Heart left ventricle (tissue), 13 donors: Measurements from ENCODE around the gene SYNDIG1.

ENCODE experiments used
- CTCF ChIP-seq, 12 donors: fragments of 200-600 bp; sonication (generic) in 4 of 12; IDR thresholded peaks; one replicate each; pipeline versions ENCODE4 v1.5.0 to v1.8.0; 2018 to 2022; ENCODE audit warnings: antibody characterized with exemption in 12 of 12, mild to moderate bottlenecking in 5 of 12
- POLR2A ChIP-seq, 2 donors: fragments of 450-650 bp; IDR thresholded peaks; one replicate each; pipeline ENCODE4 v1.6.1; 2017; ENCODE audit warnings: antibody characterized with exemption in 2 of 2, mild to moderate bottlenecking in 2 of 2, moderate library complexity in 2 of 2
- donor health status: ischemic (EF 13 %, LVEDD 7.1; RV severe dilation, severe dysfunction).
- donor health status: DM: no; HTN: yes; CAD: no.
- donor health status: DM: no; HTN: no; CAD: no.
- donor health status: ischemic (EF 25% LVEDD 6.9; RV normal size, moderate dysfunction).
- donor health status: ischemic (EF 25% LVEDD 5.7; RV mildly dilated, moderate dysfunction).
- donor health status: ischemic (EF 35%, LVEDD 5.7; RV mildly dilated, moderate dysfunction).
- donor health status: nonischemic (EF 11% LVEDD 7.7; RV severe dilation, severe dysfunction).
- donor health status: DM: yes; HTN: yes; CAD: no.
- donor health status: PGD.
- donor health status: ischemic (EF 29% LVEDD 5.4; RV normal size, mild dysfunction).
- donor health status: nonischemic (EF 23%, LVEDD 6.1; RV moderate dilation, normal function).

GRCh38 chr20:24460712-24461111 lies 8.7 kb upstream of the SYNDIG1 start:
- TF ChIP-seq CTCF (IDR thresholded peaks at IDR 0.05) (no peak), POLR2A (IDR thresholded peaks at IDR 0.05) (no peak)
